Transverse colon (tissue), 4 donors: ENCODE data around the gene ASAH2.

ENCODE experiments used
- CTCF ChIP-seq, 5 experiments: fragments of 200-600 bp in 3 of 5; fragments of 450-650 bp in 2 of 5; sonication (generic) in 3 of 5; IDR thresholded peaks; 1 replicate in 2 of 5; 2 replicates in 3 of 5; pipeline ENCODE4 v1.5.1; 2016 to 2017; ENCODE audit warnings: antibody characterized with exemption in 5 of 5, inconsistent platforms in 3 of 5, mild to moderate bottlenecking in 2 of 5, moderate library complexity in 1 of 5
- EP300 ChIP-seq: sonication (generic); formaldehyde crosslinking; IDR thresholded peaks from one replicate; pipeline ENCODE4 v1.6.1; 2017; ENCODE audit warnings: antibody characterized with exemption, low read depth
- POLR2A ChIP-seq: fragments of 450-650 bp; IDR thresholded peaks from one replicate; pipeline ENCODE4 v1.6.1; 2016; ENCODE audit warnings: antibody characterized with exemption, mild to moderate bottlenecking, moderate library complexity
- POLR2AphosphoS5 ChIP-seq, 3 donors: sonication (generic); formaldehyde crosslinking; IDR thresholded peaks; one replicate each; pipeline ENCODE4 v1.6.1; 2016; ENCODE audit warnings: antibody characterized with exemption in 3 of 3

- TF ChIP-seq POLR2A (no peak), CTCF (IDR thresholded peaks at IDR 0.05) (no peak), POLR2AphosphoS5 (IDR thresholded peaks at IDR 0.05) (no peak), EP300 (no peak)
Measured at GRCh38 chr10:50216894-50217293, 34.4 kb downstream of the ASAH2 start.
